HFFc6 (cell line): ENCODE results near the gene HOXA2. TPM values are rescaled to one million over a fixed set of nuclear protein-coding genes. Genes with fewer than 3 reads are reported as not detected.
A peak's percentile ranks its signal among the peaks of the same experiment; 100 is the strongest.

Source experiments
- DNase-seq: peaks from one replicate; pipeline ENCODE4 v3.0.0-alpha.2; 2018
- H3K27ac Mint-ChIP-seq: 2 replicates; pipeline ENCODE4 v1.8.0; 2020; ENCODE audit warnings: mild to moderate bottlenecking, mixed read lengths
- H3K27me3 Mint-ChIP-seq: 2 replicates; pipeline ENCODE4 v1.8.0; 2021; ENCODE audit warnings: mild to moderate bottlenecking, moderate library complexity, mixed read lengths; ENCODE audit not compliant: insufficient read depth
- H3K36me3 Mint-ChIP-seq: 2 replicates; pipeline ENCODE4 v1.8.0; 2021; ENCODE audit warnings: low read depth, mixed read lengths
- H3K4me1 Mint-ChIP-seq: 2 replicates; pipeline ENCODE4 v1.8.0; 2020; ENCODE audit warnings: low read depth, mixed read lengths
- H3K4me3 Mint-ChIP-seq: 2 replicates; pipeline ENCODE4 v1.8.0; 2020; ENCODE audit warnings: mild to moderate bottlenecking, moderate library complexity, mixed read lengths
- H3K9me3 Mint-ChIP-seq: 2 replicates; pipeline ENCODE4 v1.8.0; 2020; ENCODE audit warnings: mild to moderate bottlenecking, mixed read lengths
- total RNA-seq, 6 experiments: library from RNA; stranded (reverse); fragmentation: NEBNext Ultra II Directional; extraction: Animal tissue kit (Norgen Biotek cat#: 25700); gene quantifications; 2 replicates in 1 of 6; 3 replicates in 5 of 6; pipeline ENCODE4 v1.2.3, GENCODE V29; 2021
- TF ChIP-seq, protein P1 (sequence below): fragments of 200-600 bp; sonication (generic); IDR thresholded peaks from 2 replicates; pipeline ENCODE4 v1.5.0; 2021; ENCODE audit warnings: antibody characterized with exemption, mild to moderate bottlenecking

HOXA2 gene
- total RNA-seq, 6 experiments from 2014 or later: 0.10 to 0.17 (median 0.14) TPM; not detected in 3

- peaks cover 11% of the 10 kb centered on the region for H3K36me3 Mint-ChIP-seq
- peak within 1 kb of the TSS; percentile 85 for H3K4me3 Mint-ChIP-seq
- H3K27me3 Mint-ChIP-seq: peaks cover 11% of the 10 kb centered on the region
- DNase-seq: peak; percentile 77
- TF ChIP-seq, protein P1, sequence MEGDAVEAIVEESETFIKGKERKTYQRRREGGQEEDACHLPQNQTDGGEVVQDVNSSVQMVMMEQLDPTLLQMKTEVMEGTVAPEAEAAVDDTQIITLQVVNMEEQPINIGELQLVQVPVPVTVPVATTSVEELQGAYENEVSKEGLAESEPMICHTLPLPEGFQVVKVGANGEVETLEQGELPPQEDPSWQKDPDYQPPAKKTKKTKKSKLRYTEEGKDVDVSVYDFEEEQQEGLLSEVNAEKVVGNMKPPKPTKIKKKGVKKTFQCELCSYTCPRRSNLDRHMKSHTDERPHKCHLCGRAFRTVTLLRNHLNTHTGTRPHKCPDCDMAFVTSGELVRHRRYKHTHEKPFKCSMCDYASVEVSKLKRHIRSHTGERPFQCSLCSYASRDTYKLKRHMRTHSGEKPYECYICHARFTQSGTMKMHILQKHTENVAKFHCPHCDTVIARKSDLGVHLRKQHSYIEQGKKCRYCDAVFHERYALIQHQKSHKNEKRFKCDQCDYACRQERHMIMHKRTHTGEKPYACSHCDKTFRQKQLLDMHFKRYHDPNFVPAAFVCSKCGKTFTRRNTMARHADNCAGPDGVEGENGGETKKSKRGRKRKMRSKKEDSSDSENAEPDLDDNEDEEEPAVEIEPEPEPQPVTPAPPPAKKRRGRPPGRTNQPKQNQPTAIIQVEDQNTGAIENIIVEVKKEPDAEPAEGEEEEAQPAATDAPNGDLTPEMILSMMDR: no peak
- peak within 1 kb of the TSS; percentile 52 for H3K27ac Mint-ChIP-seq
- H3K9me3 Mint-ChIP-seq: no peaks in the 10 kb centered on the region
- peaks cover 28% of the 10 kb centered on the region for H3K4me1 Mint-ChIP-seq
Observed at GRCh38 chr7:27130540-27131389, 28.3 kb upstream of the HOXA2 start, which contains the start of gene HOXA4. Gene HOXA4 (minus strand): TSS chr7:27130757. CDS start chr7:27130733, 24 bp downstream.

DNA sequence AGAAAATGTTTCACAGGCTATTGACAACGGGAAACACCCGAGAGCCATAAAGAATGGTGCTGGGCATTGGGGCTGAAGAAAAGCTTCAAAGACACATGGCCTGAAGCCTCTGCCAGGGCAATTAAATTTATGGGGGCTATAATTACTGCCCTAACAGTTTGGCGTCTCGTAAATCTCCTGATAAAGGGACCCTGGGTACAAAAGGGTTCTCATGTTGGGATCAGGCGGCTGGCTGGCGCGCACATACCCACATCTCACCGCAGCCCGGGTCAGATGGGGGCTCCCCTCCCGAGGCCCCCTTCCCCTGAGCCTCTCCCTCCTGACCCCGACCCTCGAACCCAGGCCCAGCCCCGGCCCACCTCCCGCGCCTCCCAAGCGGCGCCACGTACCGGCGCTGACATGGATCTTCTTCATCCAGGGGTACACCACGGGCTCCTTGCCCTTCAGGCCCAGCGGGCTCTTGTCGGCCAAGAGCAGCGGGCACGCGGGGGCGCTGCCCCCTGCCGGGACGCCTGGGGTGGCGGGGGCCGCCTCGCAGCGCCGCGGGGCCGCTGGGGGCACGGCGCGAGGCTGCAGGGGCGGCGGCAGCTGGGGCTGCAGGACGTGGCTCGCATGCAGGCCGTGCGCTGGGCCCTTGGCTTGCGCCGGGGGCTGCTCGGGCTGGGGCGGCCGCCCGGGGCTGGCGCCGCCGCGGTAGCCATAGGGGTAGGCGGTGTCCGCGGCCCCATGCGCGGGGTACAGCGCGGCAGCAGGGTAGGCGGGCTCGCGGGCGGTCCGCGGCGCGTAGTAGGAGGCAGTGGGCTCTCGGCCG is 27.5 kb upstream of the HOXA2 start:
- Mint-ChIP-seq H3K4me1 (peaks cover 26% of the 10 kb centered on the region), H3K36me3 (peaks cover 11% of the 10 kb centered on the region; the same call in 1 of the 2 replicates), H3K9me3 (no peaks in the 10 kb centered on the region), H3K27ac (no peak overlapping the region), H3K27me3 (peaks cover 12% of the 10 kb centered on the region), H3K4me3 (no peak overlapping the region; the same call in 1 of the 2 replicates)
- DNase-seq: no peak
- TF ChIP-seq, protein P1: no peak

GRCh38 chr7:27128776-27129728 is 26.6 kb upstream of the HOXA2 start:
- DNase-seq: no peak
- Mint-ChIP-seq H3K27ac (no peak overlapping the region), H3K9me3 (no peaks in the 10 kb centered on the region), H3K27me3 (peaks cover 12% of the 10 kb centered on the region), H3K36me3 (peaks cover 11% of the 10 kb centered on the region; the same call in 1 of the 2 replicates), H3K4me3 (no peak overlapping the region; the same call in 1 of the 2 replicates), H3K4me1 (peaks cover 26% of the 10 kb centered on the region)
- TF ChIP-seq, protein P1: no peak

GRCh38 chr7:27128034-27128433 is 25.6 kb upstream of the HOXA2 start:
- no peak overlapping the region for H3K27ac Mint-ChIP-seq
- TF ChIP-seq, protein P1: no peak
- H3K4me3 Mint-ChIP-seq: no peak overlapping the region
- peaks cover 11% of the 10 kb centered on the region; the same call in 1 of the 2 replicates for H3K36me3 Mint-ChIP-seq
- H3K4me1 Mint-ChIP-seq: peaks cover 27% of the 10 kb centered on the region
- DNase-seq: no peak
- peaks cover 17% of the 10 kb centered on the region for H3K27me3 Mint-ChIP-seq
- no peaks in the 10 kb centered on the region for H3K9me3 Mint-ChIP-seq
